Stimulated activated CD8-positive, alpha-beta memory T cell treated with anti-CD3 and anti-CD28 coated beads, Interleukin-4, amount 100 ng/mL, for 48 hours (primary cell): ENCODE data around the gene NOSIP.
A peak's percentile ranks its signal among the peaks of the same experiment; 100 is the strongest.

ENCODE experiments used
- DNase-seq: peaks from one replicate; pipeline ENCODE4 v3.0.0-alpha.2; 2020

The NOSIP gene

DNA sequence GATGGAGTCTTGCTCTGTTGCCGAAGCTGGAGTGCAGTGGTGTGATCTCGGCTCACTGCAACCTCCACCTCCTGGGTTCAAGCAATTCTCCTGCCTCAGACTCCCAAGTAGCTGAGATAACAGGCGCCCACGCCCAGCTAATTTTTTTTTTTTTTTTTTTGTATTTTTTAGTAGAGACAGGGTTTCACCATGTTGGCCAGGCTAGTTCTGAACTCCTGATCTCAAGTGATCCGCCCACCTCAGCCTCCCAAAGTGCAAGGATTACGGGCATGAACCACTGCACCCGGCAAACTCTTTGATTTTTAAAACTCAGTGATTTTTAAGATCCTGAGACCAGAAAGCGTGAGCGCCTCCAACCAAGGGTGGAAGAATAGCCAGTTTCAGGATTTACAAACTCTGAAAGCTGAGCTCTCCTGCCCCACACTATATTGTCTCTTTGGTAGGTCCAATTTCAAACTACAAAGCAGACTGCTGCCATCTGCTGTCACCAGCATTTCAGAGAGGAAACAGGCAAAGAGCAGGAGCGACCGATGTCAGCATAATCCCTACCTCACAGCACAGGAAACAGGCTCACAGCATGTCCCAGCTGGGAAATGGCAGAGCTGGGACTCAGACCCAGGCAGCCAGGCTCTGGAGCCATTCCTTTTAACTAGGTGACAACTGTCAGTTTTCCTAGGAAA, 9.2 kb downstream of the NOSIP start:
- no peak for DNase-seq

- DNase-seq = peak; percentile 67
Observed at GRCh38 chr19:49570138-49570856, 10.1 kb downstream of the NOSIP start.

- DNase-seq = peak; percentile 66
Observed at GRCh38 chr19:49567861-49568441, 12.4 kb downstream of the NOSIP start.

GRCh38 chr19:49566302-49566701, 14.1 kb downstream of the NOSIP start:
- DNase-seq = no peak

DNA sequence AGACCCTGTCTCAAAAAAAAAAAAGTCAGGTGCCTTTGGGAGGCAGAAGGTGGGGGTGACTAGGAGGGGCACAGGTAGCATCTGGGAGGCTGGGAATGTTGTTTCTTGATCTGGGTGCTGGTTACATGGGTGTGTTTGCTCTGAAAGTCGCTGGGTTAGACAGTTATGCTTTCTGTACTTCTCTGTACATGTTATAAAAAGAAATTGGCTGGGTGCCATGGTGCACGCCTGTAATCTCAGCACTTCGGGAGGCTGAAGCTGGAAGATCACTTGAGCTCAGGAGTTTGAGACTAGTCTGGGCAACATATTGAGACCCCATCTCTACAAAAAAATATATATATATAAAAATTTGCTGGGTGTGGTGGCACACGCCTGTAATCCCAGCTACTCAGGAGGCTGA, 15.1 kb downstream of the NOSIP start:
- DNase-seq = no peak

DNA sequence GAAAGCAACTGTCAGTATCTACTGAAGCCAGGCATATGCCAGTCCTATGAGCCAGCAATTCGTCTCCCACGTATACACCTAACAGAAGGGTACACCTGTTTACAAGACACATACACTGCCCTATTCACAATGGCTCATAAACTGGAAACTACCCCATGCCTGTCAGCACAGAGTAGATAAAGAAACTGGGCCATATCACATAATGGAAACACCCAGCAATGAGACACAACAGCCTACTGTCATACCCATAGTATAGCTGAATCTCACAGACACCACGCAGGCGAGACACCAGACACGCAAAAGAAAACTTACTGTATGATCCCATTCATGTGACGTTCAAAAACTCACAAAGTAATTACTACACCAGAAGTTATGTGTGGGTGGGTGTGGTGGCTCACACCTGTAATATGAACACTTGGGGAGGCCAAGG, 15.7 kb downstream of the NOSIP start:
- DNase-seq = no peak

DNA sequence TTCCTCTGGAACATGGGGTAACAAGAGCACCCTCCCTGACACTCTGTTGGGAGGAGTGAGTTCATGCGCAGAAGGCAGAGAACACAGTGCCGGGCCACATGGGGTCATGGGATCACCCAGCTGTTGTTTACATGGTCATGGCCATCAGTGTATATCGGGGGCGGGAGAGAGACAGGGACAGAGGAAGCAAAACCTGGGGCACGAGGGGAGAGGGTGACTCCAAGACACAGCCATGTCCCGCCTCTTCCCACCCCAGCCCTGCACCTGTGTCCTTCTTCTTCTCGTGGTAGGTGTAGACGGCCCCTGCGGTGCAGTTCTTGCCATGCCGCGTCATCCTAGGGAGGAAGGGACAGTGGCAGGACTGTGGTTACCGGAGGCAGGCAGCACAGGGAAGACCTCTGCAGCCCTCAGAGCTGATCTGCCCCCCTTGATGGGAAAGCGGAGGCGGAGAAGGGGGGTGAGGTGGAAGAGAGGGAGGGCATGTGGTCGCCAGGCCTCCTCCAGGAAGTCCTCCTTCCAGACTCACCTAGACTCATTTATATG, 19.9 kb downstream of the NOSIP start:
- DNase-seq = peak; percentile 64

DNA sequence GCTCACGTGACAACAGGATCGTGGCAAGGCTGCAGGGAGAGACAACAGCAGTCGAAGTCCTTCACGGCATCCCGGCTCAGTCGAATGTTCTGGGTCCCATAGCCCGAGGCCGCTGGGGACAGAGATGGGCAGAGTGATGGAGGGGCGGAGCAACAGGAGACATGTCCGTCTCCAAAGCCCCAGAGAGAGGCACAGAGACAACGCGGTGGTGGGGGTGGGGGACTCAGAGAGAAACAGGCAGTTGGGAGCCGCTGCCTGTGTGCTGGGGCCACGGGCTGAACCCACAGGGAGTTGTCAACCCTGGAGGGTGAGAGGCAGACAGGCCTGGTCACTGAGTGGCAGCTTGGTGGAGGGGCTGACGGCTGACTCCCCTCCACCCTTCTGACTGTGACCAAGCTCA, 20.4 kb downstream of the NOSIP start:
- no peak for DNase-seq

DNA sequence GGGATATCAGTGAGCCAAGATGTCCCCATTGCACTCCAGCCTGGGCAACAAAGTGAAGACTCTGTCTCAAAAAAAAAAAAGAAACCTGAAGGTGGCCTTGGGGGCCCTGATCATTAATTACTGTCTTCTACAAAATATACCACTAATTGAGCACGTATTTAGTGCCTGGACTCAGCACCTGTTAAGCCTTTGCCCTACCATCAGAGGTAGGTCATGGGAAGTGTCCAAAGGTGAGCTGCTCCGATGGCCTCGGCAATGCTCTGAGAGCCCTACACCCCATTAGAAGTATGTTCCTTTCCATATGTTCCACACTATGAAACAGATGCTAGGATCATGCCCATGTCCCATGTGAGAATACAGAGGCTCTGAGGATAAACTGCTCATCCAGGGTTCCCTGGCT, 20.9 kb downstream of the NOSIP start:
- no peak for DNase-seq

GRCh38 chr19:49558591-49558990, 21.8 kb downstream of the NOSIP start:
- DNase-seq = no peak

- DNase-seq = peak; percentile 35
Observed at GRCh38 chr19:49557641-49558325, 22.6 kb downstream of the NOSIP start.

- DNase-seq = peak; percentile 65
Observed at GRCh38 chr19:49556412-49557398, 23.7 kb downstream of the NOSIP start.

DNA sequence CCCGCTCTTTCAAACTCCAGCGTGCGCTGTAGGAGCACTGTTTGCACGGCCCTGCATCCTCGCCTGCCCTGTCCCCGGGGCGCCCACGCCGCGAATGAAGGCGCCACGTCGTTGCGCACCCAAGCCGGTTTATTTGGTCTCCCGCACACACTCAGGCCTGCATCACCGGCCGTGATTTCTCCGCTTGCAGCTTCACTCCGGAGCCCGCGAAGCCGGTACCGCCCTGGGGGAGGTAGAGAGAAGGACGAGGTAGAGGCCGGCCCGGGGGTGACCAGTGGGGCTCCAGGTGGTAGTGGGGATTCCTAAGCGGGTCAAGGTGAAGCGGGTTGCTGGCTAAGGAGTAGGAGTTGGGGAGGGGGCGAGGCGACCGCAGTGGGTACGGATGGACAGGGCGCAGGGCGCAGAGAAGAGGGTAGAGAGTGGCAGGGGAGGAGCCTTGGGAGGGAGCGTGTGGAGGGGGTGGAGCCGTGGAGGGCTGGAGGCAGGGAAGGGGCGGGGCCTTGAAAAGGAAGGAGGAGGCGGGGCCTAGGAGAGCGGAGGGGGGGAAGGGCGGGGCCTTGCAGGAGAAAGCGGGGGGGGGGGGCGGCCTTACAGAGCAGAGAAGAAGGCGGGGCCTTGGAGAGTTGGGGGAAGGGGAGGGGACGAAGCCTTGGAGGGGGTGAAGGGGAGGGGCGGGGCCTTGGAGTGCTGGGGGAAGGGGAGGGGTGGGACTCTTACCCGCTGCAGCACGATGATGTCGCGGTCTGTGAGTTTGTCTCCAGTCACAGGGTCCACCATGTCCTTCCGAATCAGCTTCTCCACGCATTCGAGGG, 24.6 kb downstream of the NOSIP start:
- peak; percentile 88 for DNase-seq

GRCh38 chr19:49554701-49555181, 25.6 kb downstream of the NOSIP start:
- DNase-seq = peak; percentile 75

DNA sequence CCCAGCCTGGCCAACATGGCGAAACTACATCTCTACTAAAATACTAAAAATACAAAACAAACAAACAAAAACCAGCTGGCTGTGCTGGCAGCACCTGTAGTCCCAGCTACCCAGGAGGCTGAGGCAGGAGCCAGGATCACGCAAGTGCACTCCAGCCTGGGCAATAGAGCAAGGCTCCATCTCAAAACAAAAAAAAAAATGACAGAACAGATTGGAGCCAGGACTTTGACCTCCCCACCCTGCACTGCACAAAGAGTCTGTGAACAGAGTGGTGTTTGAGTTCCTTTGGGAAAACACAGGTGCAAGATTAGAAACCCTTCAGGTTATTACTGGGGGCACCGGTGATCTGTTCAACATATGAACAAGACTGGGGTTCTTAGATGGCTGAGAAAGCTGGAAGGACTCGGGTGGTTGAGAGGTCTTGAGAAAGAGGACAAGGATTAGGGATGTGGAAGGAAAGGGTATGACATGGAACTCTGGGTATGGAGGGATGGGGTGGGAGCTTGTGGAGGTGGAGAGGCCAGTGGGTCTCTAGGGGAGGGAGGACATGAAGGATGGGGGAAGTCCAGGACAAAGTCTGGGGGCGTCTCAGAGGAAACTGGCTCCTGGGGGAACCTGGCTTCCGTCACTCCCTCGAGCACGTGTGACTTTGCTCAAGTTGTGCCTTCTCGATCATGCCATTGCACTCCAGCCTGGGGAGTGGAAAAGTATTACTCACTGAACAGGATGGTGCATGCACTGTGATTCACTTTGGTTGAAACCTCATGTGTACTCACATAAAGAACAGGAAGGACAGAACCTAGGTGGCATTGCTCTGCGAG, 26.7 kb downstream of the NOSIP start:
- peak; percentile 74 for DNase-seq

- peak; percentile 38 for DNase-seq
Observed at GRCh38 chr19:49552749-49553148, 27.6 kb downstream of the NOSIP start.

DNA sequence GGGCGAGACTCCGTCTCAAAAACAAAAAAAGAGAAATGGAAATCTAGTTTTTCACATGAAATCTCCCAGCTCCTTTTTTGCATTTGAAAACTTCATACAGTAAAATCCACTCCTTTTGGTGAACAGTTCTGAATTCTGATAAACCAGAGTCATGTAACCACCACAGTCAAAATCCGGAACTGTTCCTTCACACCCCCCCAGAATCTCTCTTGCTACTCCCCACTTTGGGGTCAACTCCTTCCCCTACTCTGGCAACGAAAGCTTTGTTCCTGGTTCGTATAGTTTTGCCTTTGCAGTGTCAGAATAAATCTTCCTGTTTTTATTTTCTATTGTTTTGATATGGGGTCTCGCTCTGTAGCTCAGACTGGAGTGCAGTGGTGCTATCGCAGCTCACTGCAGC, 28.8 kb downstream of the NOSIP start:
- DNase-seq = no peak

- no peak for DNase-seq
Observed at GRCh38 chr19:49549045-49549444, 31.3 kb downstream of the NOSIP start.

GRCh38 chr19:49546825-49547565, 33.4 kb downstream of the NOSIP start:
- DNase-seq = peak; percentile 76
